ENCODE data around the gene UTP14C.
"Not testable (repeated sequence)": the region's sequence is repeated elsewhere in the genome, so short reads cannot be mapped to it uniquely, and the experiment has no call there.

UTP14C gene

DNA sequence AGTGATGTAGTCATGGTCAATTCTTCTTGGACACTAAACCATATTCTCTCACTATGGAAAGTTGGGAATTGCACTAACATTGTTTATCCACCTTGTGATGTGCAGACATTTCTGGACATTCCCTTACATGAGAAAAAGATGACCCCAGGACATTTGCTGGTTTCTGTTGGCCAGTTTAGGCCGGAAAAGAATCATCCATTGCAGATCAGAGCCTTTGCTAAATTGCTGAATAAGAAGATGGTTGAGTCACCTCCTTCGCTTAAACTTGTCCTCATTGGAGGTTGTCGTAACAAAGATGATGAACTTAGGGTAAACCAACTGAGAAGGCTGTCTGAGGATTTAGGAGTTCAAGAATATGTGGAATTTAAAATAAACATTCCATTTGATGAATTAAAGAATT, at the start of gene UTP14C:
Gene UTP14C, plus strand, starts transcription at position 211 of the 400 bp plus-strand sequence. CDS start 4,114 bp downstream, outside the sequence.
- no peak for DNase-seq

DNA sequence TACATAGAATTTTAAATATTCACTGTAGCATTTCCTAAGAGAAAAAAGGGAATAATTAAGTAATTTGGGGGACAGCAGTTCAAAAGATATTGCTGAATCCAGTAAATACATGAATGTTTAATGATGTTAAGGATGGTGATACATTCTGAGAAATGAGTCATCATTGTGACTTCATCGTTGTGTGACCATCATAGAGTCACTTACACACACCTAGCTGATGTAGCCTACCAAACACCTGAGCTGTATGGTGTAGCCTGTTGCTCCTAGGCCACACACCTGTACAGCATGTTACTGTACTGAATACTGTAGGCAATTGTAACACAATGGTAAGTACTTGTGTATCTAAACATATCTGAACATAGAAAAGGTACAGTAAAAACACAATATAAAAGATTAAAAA, 48.1 kb upstream of the UTP14C start:
- no peak for DNase-seq

GRCh38 chr13:51976890-51977289, 47.6 kb upstream of the UTP14C start:
- DNase-seq = no peak

GRCh38 chr13:51977625-51978024, 46.9 kb upstream of the UTP14C start:
- DNase-seq = no peak

DNA sequence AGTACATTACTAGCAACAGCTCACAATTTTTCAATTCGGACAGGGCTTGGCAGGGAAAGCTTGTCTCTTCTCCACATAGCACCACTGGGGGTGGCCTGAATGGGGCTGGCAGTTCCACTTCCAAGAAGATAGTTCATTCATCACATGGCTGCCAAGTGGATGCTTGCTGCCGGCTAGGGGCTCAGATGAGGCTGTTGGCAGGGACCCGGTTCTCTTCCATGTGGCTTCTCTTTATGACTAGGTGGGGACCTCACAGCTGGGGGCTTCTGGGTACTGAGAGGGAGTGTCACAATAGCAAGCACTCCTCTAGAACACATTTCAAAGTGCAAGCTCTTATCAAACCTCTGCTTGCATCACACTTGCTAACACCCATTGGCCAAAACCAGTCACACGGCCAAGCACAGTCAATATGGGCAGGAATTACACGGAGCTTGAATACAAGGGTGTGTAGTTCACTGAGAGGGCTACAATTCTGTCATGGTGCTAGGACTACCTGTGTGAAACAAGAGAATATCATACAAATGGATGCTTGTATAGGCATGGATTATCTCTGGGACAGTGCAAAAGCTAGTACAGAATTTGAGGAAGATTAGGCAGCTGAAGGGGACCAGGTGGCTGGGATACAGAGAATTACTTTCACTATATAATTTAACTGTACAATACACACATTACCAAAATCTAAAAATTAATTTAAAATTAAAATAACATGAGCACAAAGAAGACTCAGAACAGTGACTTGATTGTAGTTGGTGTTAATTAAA, 45.5 kb upstream of the UTP14C start:
- DNase-seq = no peak

DNA sequence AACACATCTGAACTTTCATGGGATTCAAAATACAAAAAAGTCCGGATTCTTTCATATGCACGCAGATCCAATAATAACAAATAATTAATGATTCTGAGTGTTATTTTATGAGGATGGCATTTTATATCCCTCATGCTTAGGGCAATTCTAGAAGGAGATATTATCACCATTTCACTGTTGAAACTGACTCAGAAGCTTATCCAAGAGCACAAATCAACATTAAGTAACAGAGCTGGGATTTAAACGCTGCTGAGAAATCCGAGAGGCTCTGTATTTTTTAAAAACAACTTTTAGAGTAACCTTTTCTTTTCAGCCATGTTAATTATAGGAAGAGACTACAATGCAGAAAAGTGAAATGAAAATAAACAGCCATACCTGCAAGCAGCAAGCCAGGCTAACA, 43.6 kb upstream of the UTP14C start:
- no peak for DNase-seq

GRCh38 chr13:51981355-51981754, 43.1 kb upstream of the UTP14C start:
- no peak for DNase-seq

GRCh38 chr13:51983292-51983691, 41.2 kb upstream of the UTP14C start:
- not testable (repeated sequence) for DNase-seq

- not testable (repeated sequence) for DNase-seq
These were observed 39.6 kb upstream of the UTP14C start for GRCh38 chr13:51984904-51985303.

- DNase-seq = no peak
These were observed 35.4 kb upstream of the UTP14C start for GRCh38 chr13:51988988-51989618.

- DNase-seq = no peak
These were observed 30.8 kb upstream of the UTP14C start for GRCh38 chr13:51993713-51994112.

DNA sequence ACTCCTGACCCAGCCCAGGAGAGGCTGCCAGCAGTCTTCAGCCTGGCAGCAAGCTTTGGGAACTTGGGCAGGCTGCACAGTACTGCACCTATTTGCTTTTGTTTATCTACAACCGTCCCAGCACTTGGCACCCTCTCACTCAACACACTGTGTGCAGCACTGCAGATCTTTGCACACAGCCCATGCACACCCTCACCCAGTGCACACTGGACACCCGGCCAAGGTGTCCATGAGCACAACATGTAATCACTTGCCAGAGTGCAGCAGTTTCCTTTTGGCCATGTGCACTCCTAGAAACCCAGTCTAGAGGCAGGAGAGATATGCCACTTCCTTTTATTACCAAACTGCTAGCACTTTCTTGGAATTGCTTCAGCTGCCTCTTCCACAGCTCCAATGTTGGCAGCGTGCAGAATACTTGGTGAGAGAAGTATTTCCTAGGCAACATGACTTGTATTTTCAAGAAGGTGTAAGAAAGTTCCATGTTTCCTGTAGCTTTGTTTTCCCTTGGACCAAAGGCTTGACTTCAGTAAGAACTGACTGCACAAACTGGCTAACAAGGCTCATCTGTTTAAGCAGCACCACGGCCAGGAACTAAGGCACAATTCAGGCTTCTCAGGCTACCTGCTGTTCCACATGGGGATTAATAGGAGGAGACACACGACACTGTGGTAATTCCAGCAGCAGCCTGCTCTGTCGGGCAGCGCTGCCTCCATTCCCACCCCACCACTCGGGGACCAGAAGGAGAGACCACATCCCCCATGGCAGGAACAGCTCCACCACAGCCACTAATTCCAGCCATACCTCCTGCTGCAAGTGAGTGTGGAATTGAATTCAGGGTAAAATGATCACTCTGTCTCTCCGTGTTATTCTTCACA, 28.6 kb upstream of the UTP14C start:
- DNase-seq = no peak

- no peak for DNase-seq
These were observed 27.9 kb upstream of the UTP14C start for GRCh38 chr13:51996641-51997040.

- DNase-seq = no peak
These were observed 27.3 kb upstream of the UTP14C start for GRCh38 chr13:51997186-51997585.

- no peak for DNase-seq
These were observed 26.7 kb upstream of the UTP14C start for GRCh38 chr13:51997641-51998330.

GRCh38 chr13:51998723-51999509, 25.6 kb upstream of the UTP14C start:
- DNase-seq = no peak

- no peak for DNase-seq
These were observed 25.0 kb upstream of the UTP14C start for GRCh38 chr13:51999510-51999911.

DNA sequence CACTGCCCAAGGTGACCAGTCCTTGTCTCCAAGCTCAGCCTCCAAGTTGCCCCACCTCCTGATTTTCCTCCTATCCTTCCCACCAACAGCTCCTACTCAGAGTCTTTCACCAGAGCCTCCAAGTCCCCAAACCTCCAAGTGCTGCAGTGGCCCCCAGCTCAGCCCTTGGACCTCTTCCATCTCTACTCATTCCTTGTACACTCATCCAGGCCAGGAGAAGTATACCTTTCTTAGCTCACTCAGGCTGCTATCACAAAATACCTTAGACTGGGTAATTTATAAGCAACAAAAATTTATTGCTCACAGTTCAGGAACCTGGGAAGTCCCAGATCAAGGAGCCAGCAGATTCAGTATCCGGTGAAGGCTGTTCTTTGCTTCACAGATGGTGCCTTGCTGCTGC, 24.6 kb upstream of the UTP14C start:
- DNase-seq = no peak

DNA sequence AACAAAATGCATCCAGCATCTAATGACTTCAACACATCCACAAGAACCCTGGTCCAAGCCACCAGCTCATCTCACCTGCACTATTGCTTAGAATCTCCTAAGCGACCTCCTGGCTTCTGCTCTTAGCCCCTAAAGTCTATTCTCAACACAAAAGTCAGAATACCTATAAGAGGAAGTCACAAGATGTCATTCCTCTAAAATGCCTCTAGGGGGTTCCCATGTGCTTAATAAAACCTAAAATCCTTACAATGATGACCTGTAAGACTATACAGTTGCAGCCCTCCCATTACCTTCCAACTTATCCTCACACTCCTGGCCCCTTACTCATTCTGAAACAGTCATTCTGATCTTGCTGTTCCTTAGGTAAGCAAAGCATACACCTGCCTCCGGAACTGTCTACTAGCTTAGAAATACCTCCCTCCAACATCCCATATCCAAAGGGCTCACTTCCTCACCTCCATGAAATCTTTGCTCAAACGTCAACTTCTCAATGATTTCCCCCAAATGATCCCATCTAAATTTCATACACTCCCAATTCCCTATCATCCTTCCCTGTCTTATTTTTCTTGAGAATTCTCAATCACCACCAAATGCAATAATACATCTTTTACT, 23.3 kb upstream of the UTP14C start:
- no peak for DNase-seq

- DNase-seq = no peak
These were observed 22.1 kb upstream of the UTP14C start for GRCh38 chr13:52002361-52002760.

DNA sequence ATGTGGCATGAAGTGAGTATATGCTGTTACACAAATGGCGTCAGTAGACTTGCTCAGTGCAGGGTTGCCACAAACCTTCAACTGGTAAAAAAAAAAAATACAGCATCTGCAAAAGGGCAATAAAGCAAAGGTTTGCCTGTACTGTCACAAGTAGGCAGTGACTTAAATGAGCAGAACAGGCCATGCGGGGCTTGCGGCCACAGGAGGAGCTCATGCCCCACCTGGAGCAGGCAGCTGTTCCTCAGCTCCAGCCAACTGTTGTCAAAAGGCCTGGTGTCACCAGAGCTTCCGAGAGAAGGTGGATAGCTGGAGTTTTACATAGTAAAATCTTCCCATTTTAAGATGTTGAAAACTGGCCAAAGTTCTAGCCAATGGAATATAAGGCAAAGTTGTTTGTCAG, 20.9 kb upstream of the UTP14C start:
- DNase-seq = no peak
